Measurements from ENCODE around the gene SLC6A6.

SLC6A6 gene

DNA sequence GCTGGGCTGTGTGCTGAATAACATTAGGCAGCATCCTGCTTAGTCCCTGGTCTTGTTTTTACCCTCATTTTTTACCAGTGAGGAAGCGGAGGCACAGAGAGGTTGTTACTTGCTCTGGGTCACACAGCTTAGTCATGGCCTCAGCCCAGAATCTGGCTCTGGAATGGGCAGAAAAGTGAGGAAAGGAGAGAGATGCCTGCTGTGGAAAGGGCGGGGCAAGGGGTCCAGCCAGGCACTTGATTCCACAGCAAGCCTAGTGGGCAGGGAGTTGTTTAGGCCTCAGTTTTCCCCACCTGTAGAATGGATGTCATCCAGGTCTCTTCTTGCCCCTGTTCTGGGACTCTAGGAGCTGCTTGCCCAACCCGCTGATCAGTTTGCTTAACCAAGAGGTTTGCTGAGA, 35.9 kb downstream of the SLC6A6 start:
- no peak for DNase-seq

DNA sequence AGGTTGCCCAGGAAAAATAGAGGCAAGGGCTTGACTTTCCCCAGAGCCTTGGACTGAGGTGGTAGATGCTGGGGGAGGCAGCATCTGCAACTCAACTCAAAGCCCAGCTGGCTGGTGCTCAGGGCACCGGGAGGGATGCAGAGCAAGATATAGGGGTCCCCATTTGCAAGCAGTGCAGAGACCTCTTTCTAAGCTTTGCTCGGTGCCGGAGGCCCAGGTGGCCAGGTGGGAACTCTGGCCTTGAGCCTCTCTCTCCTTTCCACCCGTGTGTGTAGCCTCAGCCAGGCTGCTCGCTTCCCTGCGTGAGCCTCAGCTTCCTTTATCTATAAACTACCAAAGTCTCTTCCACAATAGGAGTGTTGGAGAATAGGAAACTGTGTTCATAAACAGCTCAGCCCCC, 36.5 kb downstream of the SLC6A6 start:
- no peak for DNase-seq

GRCh38 chr3:14439501-14440167, 37.2 kb downstream of the SLC6A6 start:
- peak; percentile 31 for DNase-seq

DNA sequence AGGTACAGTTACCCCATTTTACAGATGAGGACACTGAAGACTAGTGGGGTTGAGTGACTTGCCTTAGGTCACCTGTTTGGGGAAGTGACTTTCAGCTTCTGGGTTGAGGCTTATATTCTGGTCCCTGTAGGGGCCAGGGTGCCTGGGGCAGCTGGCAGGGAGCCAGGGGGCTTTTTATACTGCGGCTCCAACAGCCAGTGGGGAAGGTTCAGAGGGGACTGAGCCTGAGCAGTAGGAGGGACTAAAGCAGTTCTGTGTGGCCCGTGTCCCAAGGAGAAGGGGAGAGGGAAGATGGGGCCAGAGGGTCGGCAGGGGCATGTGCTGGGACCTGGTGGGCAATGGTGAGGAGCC, 37.7 kb downstream of the SLC6A6 start:
- no peak for DNase-seq

GRCh38 chr3:14440531-14441239, 38.3 kb downstream of the SLC6A6 start:
- DNase-seq = peak; percentile 25

DNA sequence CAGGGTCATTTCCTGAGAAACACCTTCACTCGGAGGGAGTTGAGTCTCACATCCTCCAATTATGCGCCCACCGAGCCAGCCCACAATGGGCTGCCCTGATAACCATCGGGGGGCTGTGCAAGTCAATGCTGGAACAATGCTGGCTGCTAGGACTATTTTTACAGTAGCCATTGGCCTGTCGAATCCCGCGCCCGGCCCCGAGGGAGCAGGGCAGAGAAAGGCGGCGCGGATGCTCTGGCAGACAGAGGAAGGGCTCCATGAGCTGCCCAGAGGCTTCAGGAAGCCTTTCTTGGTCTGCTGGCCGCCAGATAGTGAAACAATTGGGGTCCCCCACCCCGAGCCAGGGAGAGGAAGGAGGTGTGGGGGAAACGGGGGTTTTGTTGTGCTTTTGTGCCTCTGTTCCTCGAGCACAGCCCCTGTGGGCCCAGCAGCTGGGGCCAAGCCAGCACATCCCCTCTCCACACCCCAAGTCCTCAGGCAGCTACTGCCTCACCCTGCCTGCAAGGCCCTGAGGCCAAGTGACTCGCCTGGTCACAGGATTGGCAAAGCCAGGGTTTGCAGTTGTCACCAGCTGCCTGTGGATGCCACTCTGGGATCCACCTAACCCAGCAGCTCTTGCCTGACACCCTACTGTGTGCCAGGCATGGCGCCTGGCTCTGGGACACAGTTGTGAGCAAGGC, 39.0 kb downstream of the SLC6A6 start:
- no peak for DNase-seq

DNA sequence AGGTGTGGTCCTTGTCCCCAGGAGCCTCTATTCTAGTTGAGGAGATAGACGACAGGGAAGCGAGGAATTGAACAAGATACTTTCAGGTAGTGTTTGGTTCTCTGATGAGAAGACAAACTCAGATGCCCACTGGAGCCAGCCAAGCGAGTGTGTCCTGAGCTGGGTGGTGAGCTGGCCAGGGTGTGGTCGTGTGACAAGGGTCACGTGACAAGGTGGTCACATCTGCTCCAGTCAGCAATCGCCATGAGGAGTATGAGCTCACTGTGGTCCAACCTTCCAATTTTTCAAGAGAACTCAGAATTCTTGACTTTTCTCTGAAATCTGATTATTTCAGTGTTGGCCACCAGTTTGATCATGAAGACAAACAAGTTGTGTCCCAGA, 39.5 kb downstream of the SLC6A6 start:
- DNase-seq = no peak

GRCh38 chr3:14444380-14444779, 42.0 kb downstream of the SLC6A6 start:
- no peak for DNase-seq

GRCh38 chr3:14445773-14446172, 43.4 kb downstream of the SLC6A6 start:
- no peak for DNase-seq

DNA sequence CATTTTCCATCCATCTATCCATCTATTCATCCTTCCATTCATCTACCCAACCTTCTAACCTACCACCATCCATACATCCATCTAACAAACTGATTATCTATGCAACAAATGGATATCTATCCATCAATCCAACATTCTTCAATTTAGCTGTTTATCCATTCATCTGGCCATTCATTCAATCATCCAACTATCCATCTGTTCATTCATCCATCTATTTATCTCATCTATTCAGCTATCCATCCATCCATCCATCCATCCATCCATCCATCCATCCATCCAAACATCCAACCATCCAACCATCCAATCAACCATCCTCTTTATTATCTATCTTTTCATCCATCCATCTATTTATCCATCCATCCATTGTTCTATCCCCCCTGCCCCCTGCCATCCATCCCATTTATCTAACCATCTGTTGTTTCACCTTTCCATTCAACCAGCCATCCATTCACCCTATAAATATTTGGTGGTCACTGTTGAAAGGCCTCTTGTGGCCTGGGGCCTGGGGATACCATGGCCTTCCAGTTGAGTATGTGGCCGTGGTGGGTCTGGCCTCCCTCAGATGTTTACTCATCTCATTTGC, 44.7 kb downstream of the SLC6A6 start:
- no peak for DNase-seq

DNA sequence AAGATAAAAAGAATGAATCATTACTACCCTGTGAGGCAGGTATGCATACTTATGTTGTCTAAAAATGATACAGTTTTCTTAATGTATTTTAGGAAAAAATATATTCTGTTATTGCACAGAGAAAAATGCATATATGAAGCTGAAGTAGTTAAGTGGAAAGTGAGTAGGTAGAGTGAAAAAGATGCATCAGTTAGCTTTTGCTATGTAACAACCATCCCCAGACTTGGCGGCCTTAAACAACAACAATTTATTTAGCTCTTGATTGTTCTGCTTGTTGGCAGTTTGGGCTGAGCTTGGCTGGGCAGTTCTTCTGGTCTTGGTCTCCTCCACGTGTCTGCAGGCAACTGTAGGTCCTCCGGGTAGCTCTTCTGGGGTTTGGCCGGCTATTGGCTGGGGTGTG, 45.7 kb downstream of the SLC6A6 start:
- DNase-seq = no peak

- no peak for DNase-seq
These were observed 46.6 kb downstream of the SLC6A6 start for GRCh38 chr3:14448756-14449727.

DNA sequence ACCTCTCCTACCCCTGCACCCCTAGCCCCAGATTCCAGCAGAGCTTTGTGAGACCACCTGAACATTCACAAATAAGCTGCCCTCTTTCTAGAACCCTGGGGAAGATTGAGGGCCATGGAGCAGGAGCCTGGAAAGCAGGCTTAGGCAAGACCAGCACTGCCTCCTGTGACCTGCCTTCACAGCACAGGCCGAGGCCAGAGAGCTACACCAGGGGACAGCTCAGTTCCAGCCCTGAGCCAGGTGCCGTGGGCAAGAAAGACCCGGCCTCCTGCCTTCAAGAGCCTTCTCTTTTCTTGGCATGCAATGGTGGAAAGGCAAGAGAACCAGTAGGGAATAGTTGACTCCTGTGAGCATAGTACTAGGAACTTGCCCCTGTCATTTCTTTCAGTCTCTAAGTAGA, 48.1 kb downstream of the SLC6A6 start:
- no peak for DNase-seq

GRCh38 chr3:14450922-14451606, 48.7 kb downstream of the SLC6A6 start:
- DNase-seq = no peak

DNA sequence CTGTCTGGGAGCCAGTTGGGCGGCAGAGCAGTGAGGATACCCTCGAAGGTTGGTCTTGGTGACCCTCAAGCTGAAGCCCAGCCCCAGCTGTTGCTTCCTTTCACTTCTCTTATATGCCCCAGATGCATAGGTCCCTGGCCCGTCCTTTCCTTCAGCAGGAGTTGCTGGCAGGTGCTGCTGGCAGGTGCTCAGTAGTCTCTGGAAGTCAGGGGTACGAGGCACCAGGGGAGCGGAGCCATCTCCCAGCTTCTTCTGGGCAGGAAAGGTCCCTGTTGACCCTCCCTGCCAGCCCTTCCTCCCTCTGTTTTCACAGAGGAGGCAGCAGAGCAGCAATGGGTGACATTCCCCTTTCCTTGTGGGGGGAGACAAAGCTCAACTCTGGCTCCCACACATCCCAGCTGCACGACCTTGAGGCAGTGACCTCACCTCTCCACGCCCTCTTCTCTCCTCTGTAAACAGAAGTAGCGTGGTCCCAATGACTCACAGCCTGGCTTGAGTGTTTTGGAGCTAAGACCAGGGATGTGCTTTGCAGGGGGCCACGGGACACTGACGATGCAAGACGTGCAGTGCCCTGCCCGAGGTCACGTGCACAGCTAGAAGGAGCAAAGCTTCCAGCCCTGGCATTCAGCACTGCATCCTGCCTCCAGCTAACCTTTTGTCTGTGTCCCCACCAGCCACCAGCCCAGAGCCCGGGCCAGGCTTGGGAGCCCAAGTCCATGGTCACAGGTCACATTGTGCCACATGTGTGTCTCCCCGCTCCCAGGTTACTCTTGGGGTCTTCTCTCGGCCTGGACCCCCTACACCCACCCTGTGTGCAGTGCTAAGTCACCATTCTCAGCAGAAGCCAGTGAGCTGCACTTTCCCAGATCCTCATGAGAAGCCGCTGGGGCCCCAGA, 49.7 kb downstream of the SLC6A6 start:
- DNase-seq = no peak

DNA sequence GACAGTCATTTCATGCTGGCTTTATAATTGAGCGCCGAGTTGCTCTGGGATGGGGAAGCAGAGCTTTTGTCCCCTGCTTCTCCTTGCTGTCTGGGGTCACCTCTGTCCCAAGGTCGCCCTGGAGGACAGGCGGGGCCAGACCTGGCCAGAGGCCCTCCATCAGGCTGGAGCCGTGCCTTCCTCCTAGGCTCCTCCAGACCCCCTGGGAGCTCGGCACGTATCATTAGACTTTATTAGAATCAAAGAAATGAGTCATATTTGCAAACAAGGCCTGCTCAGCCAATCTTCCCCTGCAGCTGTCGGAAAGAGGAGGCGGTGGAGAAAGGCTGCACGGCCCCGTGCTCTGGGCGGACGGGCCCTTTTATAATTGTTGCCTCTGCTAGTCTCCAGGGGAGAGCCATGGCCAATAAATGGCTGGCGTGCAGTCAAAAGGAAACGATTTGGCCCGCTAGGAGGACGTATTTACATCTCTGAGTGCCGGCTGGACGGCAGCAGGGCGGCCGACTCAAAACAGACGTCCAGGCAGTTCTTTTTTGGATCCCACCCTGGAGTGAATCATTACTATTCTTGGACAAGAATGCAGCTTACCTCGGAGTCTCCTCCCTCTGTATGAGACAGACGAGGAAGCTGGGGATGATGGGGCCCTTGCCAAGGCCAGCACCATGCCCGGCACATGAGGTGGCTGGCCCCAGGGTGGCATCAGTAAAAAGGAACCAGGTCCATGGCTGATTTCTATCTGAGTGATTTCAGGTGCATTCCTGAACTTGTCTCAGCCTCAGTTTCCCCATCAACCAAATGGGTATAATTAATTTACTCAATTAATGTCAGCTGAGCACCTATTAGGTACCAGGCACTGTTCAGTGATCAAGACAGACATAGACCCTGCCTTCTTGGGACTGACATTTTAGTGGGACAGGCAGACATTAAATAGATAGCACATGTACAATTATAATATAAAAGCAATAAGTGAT, 50.6 kb downstream of the SLC6A6 start:
- DNase-seq = no peak

DNA sequence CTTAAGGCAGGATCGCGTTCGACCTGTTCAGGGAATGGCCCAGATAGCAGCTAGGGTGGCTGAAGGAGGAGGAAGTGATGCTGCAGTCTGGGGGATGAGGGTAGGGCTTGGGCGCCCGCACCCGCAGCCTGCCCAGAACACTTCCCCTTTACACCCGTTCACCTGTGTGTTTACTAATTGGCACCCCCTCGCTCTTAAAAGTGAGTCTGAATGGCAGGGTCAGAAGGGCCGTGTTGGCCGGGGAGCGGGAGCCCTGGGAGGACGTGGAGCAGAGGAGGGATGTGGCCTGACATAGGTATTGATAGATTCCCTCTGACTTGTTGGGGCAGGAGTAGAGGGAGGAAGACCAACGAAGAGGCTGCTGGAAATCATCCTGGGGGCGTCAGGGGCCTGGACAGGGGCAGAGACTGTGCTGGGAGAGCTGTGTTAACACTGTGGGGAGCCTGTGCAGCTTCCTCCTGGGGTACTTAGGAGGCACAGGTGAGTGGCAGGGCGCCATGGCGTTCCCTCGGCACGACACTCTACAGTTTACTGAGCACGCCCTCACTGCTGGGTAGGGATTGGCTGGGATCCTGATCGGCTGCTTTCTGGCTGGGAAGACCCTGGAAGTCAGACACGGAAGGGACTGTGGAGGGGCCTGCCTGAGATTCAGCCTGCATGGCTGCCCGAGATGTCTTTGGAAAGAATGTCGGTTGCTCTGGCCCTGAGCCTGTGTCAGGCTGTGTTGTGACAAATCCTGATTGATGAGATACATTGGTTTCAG, 51.7 kb downstream of the SLC6A6 start:
- DNase-seq = no peak

DNA sequence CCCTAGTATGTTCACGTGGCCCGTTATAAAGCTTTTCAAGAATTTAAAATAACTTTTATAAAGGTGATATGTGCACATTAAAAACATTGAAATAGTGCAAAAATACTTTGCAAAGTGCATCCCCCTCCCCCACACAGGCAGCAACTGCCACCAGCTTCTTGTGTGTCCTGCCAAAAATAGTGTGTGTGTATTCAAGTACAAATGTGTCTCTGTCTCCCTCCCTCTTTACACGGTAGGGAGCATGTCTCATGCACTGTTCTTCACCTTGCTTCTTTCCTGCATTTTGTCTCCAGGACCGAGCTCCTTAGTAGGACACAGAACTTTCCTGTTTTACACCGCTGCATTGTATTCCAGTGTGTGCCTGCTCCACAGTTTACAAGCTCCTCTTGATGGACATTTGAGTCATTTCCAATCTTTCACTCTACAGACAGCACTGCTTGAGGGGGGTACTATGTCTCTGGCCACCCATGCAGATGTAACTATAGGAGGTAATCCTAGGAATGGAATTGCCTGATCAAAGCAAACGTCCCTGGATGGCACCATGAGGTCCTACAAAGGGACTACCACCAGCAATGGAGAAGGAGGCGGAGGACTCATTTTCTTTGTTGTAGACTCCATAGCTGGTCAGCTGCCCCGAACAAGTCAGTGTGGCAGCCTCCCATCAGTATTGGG, 52.4 kb downstream of the SLC6A6 start:
- DNase-seq = no peak
